22Rv1 (cell line): ENCODE results near the gene RPP25L.

Experiments used
- H3K27ac ChIP-seq: fragments of 450-650 bp; 2 replicates; pipeline ENCODE4 v1.5.1; 2017
- CTCF ChIP-seq: fragments of 450-650 bp; IDR thresholded peaks from 2 replicates; pipeline ENCODE4 v1.5.1; 2017; ENCODE audit warnings: mild to moderate bottlenecking
- ZFX ChIP-seq: fragments of 450-650 bp; IDR thresholded peaks from 2 replicates; pipeline ENCODE4 v1.6.1; 2017; ENCODE audit warnings: antibody characterized with exemption, borderline replicate concordance

The RPP25L gene

GRCh38 chr9:34653151-34654072, 41.5 kb upstream of the RPP25L start:
- H3K27ac ChIP-seq: peak overlapping the region; percentile 90
- TF ChIP-seq ZFX (no peak), CTCF (no peak)

DNA sequence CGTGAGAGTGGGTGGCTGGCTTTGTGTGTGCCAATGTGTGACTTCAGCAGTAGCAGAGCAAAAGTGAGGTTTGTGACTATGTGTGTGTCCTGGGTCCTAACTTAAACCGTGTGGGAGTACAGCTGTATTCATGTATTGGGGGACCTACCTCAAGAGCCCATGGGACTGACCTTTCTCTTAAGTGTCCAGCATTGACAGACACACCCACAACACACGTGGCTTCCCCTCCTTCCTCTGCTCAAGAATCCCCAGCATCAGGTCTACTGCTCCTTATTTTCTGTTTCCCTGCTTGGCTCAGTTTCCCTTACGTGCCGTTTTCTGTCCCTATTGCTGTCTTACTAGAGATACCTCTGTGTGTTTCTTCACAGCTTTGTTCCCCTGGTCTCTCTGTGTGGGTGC, 40.7 kb upstream of the RPP25L start:
- no peak for TF ChIP-seq ZFX
- TF ChIP-seq CTCF: no peak
- H3K27ac ChIP-seq: peak overlapping the region; percentile 90

- H3K27ac ChIP-seq: peak within 1 kb of the TSS; percentile 90
- TF ChIP-seq CTCF: peak; percentile 52
- no peak for TF ChIP-seq ZFX
These were observed 40.1 kb upstream of the RPP25L start, which contains the start of gene IL11RA for GRCh38 chr9:34651876-34652601. Gene IL11RA, plus strand, starts transcription at chr9:34652185. Its CDS starts 3,033 bp downstream, at chr9:34655218.

DNA sequence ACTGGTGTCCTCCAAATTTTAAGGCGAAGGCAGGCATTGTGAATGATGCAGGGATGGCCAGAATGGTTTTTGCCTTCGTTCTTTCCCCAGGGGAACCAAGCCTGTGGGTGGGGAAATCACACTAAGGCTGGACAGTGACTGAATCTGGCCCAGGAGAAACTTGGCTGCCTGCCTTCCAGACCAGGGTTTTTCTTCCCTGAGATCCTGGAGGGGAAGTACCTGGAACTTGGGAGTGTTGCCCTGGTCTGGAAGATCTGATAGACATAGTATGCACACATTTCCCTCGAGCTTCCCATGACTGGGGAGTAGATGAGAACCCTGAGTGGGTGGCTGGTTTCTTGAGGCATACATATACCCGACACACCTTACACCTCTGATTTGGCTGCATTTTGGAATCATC, 39.4 kb upstream of the RPP25L start:
- TF ChIP-seq CTCF (no peak), ZFX (no peak)
- H3K27ac ChIP-seq: peak overlapping the region; percentile 90

- H3K27ac ChIP-seq: peak overlapping the region; percentile 90
- no peak for TF ChIP-seq CTCF
- no peak for TF ChIP-seq ZFX
These were observed 38.9 kb upstream of the RPP25L start for GRCh38 chr9:34650816-34651215.

DNA sequence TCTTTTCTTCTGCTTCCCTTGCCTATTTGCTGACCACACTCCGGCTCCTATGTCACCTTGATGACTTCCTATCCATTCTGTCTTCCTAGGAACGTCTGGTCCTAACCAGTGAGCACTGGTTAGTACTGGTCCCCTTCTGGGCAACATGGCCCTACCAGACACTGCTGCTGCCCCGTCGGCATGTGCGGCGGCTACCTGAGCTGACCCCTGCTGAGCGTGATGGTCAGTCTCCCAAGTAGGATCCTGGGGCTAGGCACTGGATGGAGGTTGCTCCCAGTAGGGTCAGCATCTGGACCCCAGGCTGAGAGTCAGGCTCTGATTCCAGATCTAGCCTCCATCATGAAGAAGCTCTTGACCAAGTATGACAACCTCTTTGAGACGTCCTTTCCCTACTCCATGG, 36.8 kb upstream of the RPP25L start:
- TF ChIP-seq CTCF (no peak), ZFX (no peak)
- no peak overlapping the region for H3K27ac ChIP-seq

DNA sequence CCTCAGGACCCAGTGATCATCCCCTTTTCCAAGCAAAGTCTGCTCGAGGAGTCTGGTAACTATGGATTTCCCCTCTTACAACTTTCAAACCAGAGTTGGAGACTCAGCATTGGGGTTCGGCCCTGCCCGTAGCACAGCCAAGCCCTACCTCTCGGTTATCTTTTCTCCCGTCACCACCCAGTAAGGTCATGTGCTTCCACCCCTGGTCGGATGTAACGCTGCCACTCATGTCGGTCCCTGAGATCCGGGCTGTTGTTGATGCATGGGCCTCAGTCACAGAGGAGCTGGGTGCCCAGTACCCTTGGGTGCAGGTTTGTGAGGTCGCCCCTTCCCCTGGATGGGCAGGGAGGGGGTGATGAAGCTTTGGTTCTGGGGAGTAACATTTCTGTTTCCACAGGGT, 35.8 kb upstream of the RPP25L start:
- peak overlapping the region; percentile 97 for H3K27ac ChIP-seq
- TF ChIP-seq ZFX (no peak), CTCF (no peak)
